HG03159 (cell line): ENCODE measurements around the gene PFN3.
"Not testable (repeated sequence)": the region's sequence is repeated elsewhere in the genome, so short reads cannot be mapped to it uniquely, and the experiment has no call there.

Source experiments
- ATAC-seq: cut with Tn5 transposase; IDR thresholded peaks from one replicate; pipeline ENCODE4 v1.9.1; 2021; ENCODE audit warnings: mild to moderate bottlenecking, moderate library complexity; ENCODE audit not compliant: unreplicated experiment

Gene PFN3

DNA sequence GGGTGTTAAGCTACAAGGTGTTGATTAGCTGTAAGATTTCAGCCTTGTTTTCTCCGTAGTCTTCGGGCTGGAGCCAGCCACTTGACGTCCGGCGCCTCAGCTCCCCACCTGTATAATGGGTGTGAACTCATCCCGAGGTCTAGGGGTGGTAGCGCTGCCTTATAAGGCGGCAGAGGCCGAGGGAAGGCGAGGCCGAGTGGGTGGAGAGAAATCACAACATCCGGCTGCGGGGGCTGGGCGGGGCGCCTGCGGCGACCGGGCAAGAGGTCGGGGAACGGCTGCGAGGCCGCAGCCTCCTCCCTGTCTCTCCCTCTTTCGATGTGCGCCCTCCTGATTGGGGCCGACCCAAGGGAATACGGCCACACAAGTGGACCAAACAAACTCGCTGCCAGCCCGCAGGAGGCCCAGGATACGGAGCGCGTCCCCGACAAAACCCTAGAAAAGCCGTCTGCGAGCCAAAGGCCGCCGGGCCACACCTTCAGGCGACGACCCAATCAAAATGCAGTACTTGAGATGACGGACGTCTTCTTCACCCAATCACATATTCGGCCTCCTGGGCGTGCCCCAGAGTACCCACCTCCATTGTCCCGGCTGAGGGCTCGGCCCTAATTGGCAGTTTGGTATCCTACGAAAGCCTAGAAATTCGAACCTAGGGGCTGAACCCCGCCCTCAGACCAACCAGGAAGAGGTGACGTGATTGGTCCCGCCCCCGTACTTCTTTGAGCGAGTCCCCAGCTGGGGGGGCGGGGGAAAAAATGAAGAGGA is 25.5 kb upstream of the PFN3 start:
- ATAC-seq = peak; percentile 74

DNA sequence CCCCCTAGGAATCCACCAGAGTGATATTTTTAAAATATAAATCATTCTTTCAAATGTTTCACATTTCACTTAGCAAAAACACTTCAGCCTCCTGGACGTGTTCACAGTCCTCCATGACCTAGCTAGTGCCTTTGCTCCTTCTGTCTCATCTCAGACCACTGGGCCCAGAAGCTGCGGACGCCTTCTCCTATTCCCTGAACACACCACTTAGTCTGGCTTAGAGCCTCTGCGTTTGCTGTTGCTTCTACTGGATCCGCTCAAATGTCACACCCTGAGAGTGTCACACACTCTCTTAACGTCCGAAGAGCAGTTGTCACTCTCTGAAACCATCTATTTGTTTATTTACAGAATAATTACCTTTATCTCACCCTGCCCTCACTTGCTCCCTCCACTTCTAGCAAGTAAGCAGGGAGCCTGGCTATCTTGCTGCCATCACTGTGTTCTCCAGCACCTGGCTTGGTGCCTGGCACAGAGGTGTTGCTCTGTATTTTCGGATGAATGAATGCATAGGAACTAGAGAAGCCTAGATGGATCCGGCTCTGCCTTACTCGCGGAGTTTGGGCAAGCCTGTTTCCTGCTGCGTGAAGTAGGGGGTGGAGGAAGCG is 24.8 kb upstream of the PFN3 start:
- no peak for ATAC-seq

DNA sequence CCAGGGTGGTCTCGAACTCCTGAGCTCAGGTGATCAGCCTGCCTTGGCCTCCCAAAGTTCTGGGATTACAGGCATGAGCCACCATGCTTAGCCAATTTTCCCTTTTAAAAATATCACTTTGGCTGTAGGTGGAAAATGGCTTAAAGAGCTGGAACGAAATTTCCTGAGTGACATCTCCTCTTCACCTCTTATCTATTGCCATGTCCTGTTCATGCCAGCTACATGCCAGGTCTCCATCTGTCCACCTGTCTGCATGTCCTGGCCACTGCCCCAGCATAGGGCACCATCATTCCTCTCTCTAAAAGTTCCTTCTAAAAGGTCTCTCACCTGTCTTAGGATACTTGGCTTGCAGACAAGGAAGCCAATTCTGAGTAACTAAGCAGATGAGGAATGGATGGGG is 23.2 kb upstream of the PFN3 start:
- no peak for ATAC-seq

DNA sequence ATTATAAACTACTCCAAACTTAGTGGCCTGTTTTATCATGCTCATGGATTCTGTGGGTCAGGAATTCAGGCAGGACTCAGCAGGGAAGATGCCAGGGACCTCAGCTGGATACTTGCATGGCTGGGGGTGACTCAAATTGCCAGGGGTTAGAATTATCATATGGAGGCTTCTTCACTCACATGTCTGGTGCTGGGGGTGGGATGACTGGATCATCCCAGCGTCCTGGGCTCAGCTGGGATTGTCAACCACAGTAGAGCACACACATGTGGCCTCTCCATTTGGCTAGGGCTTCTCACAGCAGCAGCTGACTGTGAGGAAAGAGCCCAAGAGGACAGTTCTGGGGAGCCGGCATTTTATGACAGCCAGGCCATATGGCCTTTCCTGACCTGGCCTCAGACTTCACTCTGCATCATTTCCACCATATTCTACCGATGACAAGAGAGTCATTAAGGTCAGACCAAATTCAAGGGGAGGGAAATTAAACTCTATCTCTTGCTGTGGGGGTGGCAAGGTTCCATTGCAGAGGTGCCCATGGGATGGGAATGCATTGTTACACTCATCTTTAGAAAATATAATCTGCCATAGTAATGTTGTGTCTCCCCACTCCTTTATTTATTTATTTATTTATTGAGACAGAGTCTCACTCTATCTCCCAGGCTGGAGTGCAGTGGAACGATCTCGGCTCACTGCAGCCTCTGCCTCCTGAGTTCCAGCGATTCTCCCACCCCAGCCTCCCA is 20.8 kb upstream of the PFN3 start:
- ATAC-seq = no peak

DNA sequence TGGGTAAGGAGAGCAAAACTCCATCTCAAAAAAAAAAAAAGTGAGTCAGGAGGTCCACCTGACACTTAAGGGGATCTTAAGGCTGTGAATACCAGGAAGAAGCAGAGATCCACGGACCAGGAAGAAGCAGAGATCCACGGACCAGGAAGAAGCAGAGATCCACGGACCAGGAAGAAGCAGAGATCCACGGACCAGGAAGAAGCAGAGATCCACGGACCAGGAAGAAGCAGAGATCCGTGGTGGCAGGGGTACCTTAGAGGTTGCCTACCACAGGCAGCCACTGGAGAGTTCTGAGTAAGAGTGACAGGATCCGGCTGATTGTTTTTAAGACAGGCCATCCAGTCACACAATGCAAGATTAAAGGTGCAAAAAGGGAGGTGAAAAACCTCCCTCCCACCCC is 20.0 kb upstream of the PFN3 start:
- not testable (repeated sequence) for ATAC-seq

DNA sequence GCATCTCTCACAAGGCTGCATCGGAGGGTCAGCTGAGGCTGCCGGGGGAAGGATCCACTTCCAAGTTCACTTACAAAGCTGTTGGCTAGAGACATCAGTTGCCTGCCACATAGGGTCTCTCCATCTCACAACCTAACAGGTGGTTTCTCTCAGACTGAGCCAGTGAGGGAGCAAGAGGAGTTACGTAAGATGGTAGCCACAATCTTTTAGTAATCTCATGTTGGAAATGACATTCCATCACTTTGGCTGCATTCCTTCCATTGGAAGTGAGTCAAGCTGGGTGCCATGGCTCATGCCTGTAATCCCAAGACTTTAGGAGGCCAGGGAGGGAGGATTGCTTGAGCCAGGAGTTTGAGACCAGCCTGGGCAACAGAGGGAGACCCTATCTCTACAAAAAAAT is 18.6 kb upstream of the PFN3 start:
- no peak for ATAC-seq

DNA sequence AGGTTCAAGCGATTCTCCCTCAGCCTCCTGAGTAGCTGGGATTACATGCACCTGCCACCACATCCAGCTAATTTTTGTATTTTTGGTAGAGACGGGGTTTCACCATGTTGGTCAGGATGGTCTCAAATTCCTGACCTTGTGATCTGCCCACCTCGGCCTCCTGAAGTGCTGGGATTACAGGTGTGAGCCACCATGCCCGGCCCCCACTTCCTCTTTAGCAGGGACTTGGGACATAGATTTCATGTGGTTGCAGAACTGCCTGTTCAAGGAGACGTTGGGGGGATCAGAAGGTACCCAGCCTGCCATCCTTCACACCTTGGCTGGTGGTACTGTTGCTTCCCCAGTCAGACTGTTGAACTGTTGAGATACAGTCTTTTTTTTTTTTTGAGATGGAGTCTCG is 16.6 kb upstream of the PFN3 start:
- ATAC-seq = not testable (repeated sequence)

DNA sequence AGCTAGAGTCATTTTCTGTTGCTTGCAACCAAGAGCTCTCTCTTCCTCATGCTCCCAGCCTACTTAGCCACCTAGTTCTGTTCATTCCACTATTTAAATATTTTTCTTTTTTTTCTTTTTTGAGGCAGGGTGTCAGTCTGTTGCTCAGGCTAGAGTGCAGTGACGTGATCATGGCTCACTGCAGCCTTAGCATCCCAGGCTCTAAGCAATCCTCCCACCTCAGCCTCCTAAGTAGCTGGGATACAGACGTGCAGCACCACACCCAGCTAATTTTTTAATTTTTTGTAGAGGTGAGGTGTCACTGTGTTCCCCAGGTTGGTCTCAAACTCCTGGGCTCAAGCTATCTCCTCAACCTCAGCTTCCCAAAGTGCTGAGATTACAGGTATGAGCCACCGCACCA is 14.0 kb upstream of the PFN3 start:
- no peak for ATAC-seq

DNA sequence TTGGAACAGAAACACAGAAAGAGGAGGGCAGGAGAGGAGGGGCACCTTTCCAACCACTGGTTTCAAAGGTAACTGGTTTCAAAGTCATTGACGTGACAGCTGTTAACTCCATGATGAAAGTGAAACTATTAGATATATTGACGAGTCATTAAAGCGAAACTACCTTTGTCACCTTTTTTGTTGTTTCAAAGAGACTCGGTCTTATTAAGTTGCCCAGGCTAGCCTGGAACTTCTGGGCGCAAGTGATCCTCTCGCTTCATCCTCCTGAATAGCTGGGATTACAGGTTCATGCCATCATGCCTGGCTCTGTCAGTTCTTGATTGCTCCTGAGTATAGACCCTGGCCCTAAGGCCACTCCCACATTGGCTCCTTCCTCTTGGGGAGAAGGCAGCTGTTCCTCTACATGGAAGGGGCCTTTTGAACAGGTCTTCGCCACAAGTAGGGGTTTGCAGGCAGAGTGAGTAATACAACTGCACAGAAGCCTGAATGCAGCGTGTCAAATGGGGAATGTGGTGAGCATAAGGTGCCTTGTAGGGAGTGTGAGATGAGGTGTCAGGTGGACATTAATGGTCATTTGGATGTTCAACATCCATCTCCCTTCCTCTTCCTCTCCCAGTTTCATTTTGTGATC is 12.3 kb upstream of the PFN3 start:
- ATAC-seq = peak; percentile 58

DNA sequence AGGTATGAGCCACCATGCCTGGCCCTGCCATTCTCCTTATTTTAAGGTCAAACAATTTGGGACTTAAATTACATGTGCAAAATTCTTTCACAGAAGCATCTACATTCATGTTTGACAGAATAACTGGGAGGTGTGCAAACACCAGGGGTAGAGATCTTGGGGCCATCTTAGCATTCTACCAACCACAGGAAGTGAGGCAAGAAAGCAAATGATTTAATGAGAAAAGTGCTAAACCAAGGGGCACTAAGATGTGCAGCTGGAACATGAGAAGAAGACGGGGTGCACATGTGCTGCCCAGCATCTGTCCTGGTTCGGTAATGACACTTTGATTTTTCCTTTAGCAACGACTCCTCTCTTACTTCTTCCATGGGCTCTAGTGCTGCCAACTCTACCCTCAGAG is 10.1 kb upstream of the PFN3 start:
- no peak for ATAC-seq

DNA sequence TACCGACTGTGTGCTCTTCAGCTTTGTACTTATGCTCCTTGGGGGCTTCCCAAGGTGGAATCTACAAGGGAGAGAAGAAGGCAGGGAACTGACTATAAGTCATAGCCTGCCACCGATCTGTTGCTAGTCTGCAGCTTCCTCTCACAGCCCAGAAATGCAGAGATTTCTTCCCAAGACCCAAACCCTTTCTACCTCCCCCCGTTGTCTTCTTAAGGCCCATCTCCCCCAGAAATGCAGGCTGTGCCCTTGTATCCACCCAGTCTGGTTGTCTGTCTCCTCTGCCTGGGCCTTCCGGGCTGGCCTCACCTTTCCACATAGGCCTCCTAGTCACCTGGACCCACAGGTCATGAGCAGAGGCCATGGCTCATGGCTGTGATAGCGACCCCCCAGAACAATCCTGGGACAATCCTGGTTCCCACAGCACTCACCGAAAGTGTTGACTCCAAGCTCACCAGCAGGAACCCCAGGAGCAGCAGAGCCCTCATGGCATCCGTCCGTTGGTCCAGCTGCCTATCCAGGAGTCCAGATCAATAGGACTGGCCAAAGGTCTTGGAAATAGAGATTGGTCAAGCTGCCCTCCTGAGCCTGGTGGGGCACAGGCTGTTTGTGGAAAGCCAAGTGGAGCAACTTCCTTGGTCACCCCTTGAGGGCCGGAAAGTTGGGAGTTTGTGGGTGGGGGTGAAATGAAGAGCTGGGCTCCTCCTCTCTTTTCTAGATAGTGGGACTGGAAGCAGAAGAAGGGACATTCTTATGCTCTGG is 8.8 kb upstream of the PFN3 start, which contains the start of gene F12:
TSS of gene F12 (minus strand) at position 522 of the 759 bp plus-strand sequence. CDS start at position 485, 37 bp downstream.
- ATAC-seq = no peak

DNA sequence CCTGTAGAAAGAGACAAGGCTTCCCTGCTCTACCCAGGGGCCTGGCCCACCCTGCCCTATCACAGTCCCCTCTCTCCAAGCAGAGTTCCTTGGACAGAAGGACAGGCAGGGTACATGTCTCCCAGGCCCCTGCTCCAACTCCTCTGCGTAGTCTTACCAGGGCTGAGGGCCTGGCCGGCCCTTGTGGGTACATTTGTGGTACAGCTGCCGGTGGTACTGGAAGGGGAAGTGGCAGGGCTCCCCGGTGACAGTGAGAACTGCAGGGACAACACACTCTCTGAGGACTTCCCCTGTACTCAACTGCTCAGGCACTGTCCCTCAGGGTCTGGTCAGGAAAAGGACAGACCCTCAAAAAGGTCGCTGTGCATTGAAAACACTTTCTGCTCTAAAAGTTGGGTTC is 5.3 kb upstream of the PFN3 start:
- no peak for ATAC-seq

DNA sequence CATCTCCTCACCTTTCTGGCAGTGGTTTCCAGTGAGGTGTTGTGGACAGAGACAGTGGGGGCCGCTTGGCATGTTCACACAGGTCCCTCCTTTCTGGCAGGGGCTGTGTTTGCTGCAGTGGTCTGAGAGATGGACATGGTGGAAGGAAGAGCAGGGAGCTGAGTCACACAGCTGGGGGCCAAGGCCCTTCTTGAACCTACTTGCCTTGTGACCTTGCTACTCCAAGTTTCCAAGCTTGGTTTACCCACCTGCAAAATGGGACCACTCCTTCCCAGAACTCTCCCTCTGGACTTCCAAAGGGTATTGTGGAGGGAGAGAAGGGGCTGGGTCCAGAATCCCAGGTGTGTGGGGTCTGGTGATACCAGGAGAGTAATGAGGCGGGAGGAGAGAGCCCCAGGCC is 4.9 kb upstream of the PFN3 start:
- ATAC-seq = no peak

DNA sequence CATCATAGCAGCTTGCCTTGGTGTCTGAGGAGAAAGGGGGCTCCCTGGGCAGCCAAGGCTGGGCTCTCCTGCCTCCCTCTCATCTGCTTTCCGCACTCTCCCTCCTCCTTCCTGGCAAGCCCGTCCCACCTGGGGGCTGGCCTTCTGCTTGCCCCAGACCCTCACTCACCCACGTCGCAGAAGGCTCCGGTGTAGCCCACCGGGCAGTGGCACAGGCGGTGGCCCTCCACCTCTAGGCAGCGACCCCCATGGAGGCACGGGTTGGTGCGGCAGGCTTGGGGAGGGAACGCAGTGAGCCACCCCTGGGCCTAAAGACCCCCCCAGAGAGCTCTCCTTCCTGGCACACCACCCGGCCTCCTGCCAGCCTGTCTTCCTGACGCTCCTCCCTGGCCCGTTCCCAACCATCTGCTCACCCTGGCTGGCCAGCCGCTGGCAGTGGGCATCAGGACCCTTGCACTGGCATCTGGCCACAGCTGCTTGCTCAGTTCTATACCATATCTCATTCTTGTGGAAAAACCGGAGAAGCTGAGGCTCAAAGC is 4.2 kb upstream of the PFN3 start:
- ATAC-seq = no peak

DNA sequence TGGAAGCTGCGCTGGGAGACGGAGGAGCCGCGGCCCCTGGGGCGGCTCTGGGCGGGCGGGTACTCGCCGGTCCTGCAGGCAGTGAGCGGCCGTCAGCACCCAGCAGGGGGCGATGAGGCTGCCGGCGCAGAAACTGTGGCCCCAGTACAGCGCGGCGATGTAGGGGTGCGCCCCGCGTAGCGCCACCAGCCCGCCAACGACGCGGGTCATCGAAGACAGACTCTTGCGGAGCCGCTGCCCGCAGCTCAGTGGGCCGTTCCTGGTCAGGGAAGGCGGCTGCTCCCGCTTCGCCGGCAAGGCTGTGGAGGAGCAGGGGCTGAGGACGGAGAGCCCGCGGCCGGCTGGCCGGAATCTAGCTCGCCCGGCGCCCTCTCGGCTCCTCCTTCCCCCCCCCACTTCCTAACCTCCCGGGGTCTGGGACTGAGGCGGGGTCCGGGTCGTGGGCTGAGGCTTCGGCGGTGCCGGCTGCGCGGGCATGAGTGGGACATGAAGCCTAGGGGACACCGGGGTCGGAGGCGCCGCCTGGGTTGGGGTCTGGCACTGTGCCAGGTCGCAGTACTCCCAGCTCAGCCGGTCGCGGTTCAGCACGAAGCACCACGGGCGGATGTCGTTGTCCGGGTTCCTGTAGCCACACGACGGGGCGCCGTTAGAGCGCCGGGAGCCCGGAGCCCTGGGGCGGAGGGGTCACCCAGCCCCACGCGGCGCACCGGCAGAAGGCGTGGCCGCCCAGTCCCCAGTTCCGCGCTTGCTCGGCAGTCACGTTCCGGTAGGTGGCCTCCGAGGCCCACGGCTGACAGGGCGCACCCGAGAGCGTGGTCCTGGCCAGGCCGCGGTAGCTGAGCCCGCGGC is 3.6 kb upstream of the PFN3 start:
- peak; percentile 71 for ATAC-seq

DNA sequence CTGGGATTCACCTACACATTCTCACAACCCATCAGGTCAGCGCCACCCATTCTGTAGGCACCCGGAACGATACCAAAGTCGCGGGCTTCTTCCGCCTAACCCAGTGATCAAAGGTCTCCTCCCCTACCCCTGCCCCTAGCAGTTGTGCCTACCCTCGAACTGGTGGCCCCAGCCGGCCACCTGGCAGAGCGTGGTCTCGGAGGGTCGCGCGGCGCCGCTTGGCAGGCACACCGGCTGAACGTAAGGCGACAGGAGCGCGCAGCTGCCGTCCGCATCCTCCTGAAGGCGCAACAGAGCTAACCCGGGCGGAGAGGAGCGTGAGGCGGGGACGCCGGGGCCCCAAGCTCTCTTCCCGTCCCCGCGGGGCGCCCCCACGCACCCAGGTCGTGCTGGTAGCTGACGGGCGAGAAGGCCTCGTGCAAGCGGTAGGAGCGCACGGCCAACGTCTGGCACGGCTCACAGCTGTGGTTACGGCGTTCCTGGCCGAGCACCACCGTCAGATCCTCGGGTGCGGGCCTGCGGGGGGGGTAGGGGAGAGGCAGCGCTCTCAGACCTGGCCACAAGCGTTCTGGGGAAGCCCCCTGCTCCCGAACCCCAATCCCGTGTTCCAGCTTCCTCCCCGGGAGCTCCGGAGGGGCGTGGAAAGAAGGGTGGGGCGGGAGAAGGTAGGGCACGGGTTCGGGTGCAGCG is 2.8 kb upstream of the PFN3 start:
- ATAC-seq = peak; percentile 12

DNA sequence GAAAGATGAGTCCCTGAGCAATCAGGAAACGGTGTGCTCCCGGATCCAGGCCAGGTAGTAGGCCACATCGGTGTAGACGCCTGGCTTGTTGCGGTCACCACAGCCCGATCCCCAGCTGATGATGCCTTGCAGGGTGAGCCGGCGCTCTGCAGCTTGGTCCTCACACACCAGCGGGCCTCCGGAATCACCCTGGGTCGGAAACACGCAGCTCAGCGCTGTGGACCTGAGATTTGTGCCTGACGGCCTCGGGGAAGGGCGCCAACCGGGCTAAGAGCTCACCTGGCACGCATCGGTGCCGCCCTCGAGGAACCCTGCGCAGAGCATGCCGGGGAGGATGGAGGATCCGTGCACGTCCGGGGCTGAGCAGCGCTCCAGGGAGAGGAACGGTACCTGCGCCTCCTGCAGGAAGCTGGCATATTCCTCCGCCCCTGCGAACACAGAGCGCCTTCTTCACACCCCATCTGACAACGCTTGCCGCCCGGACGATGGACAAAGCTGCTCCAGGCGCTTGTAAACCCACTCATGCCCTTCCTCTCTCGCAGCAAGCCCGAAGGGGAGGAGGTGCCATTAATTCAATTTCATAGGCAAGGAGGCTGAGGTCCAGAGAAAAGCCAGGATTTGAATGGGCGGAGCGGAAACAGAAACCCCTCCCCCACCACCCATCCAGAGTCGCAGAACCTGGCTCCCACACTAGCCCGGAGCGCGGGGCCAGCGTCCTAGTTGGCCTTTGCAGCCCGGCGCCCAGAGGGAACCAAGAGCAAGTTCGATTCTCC is 2.0 kb upstream of the PFN3 start:
- no peak for ATAC-seq

DNA sequence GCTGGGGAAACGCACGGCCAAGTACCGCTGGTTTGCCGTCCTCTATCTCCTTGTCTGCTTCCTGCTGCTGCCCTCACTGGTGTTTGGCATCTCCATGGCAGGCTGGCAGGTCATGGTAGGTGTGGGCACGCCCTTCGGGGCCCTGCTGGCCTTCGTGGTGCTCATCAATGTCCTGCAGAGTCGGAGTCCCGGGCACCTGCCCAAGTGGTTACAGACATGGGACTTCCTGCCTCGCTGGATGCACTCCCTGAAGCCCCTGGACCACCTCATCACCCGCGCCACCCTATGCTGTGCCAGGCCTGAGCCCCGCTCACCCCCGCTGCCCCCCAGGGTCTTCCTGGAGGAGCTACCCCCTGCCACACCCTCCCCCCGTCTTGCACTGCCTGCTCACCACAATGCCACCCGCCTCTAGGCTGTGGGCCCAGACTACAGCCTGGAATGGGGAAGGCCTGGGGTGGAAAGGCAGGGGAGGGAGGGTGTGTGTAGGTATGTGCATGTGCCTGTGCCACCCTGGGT is 2.5 kb downstream of the PFN3 start:
- ATAC-seq = no peak
